ENCODE measurements around the gene IRAK2.

The IRAK2 gene

GRCh38 chr3:10228248-10228950 is 63.7 kb downstream of the IRAK2 start:
- no peak for DNase-seq (ENCODE audit: low spot score)
- Histone ChIP-seq H3K27ac (peak overlapping the region in 1 of 2 donors; percentile 40), H3K4me3 (no peak overlapping the region)
- no peak for TF ChIP-seq CTCF (IDR thresholded peaks at IDR 0.05)

- DNase-seq (ENCODE audit: low spot score), result no peak
- H3K27ac ChIP-seq, result no peak overlapping the region
- no peak overlapping the region for H3K4me3 ChIP-seq
- no peak for TF ChIP-seq CTCF (IDR thresholded peaks at IDR 0.05)
These were observed 64.9 kb downstream of the IRAK2 start for GRCh38 chr3:10229576-10229975.

- H3K27ac ChIP-seq, result no peak overlapping the region
- no peak for DNase-seq (ENCODE audit: low spot score)
- no peak overlapping the region for H3K4me3 ChIP-seq
- TF ChIP-seq CTCF (IDR thresholded peaks at IDR 0.05), result no peak
These were observed 67.4 kb downstream of the IRAK2 start for GRCh38 chr3:10232137-10232536.

GRCh38 chr3:10233988-10234387 is 69.3 kb downstream of the IRAK2 start:
- Histone ChIP-seq H3K4me3 (no peak overlapping the region), H3K27ac (no peak overlapping the region)
- TF ChIP-seq CTCF (IDR thresholded peaks at IDR 0.05), result no peak
- no peak for DNase-seq (ENCODE audit: low spot score)

- no peak for DNase-seq (ENCODE audit: low spot score)
- Histone ChIP-seq H3K4me3 (no peak overlapping the region), H3K27ac (no peak overlapping the region)
- TF ChIP-seq CTCF (IDR thresholded peaks at IDR 0.05), result no peak
These were observed 70.0 kb downstream of the IRAK2 start for GRCh38 chr3:10234526-10235230.

GRCh38 chr3:10235551-10235950 is 70.8 kb downstream of the IRAK2 start:
- Histone ChIP-seq H3K4me3 (no peak overlapping the region), H3K27ac (no peak overlapping the region)
- no peak for DNase-seq (ENCODE audit: low spot score)
- TF ChIP-seq CTCF (IDR thresholded peaks at IDR 0.05), result no peak
